ENCODE data around the gene STK16. TPM values are rescaled to one million over a fixed set of nuclear protein-coding genes. Genes with fewer than 3 reads are reported as not detected.
"Not testable (repeated sequence)": the region's sequence is repeated elsewhere in the genome, so short reads cannot be mapped to it uniquely, and the experiment has no call there.

The STK16 gene
- total RNA-seq, 2 donors from 2014 or later = 15.6 to 17.4 TPM

GRCh38 chr2:219253753-219254589, 8.7 kb downstream of the STK16 start, which contains the start of gene TUBA4A:
Gene TUBA4A, minus strand, starts transcription at chr2:219253918. Its CDS starts 60 bp downstream, at chr2:219253858.
- peak; percentile 92 to 93 for ATAC-seq
- intact Hi-C loops (cut with DNase I) = no loop called here
- peak; percentile 91 for DNase-seq

DNA sequence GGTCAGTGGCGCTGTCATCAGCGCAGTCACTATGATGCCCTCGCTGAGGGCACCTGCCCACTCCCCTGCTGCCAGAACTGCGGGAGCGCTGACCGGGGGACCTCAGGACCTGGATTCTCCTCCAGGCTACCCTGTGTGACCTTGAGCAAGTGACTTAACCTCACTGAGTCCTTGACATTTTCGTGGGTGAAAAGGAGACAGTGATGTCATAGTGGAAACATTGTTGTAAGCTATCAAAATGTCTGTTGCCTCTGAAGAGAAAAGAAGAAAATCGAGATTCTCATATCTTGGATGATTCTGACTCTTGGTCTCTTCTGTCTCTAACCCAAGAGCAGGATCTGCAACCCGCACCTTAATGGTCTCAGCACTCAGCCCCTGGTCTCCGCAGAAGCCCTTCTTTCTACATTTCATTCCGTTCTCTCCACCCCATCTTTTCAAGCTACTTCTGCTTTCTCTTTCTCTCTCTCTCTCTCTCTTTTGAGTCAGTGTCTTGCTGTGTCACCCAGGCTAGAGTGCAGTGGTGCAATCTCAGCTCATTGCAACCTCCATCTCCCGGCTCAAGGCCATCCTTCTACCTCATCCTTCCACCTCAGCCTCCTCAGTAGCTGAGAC, 9.4 kb downstream of the STK16 start:
- ATAC-seq (peak in 1 of 2 donors; percentile 7), DNase-seq (no peak)
- intact Hi-C loops (cut with DNase I) = no loop called here

DNA sequence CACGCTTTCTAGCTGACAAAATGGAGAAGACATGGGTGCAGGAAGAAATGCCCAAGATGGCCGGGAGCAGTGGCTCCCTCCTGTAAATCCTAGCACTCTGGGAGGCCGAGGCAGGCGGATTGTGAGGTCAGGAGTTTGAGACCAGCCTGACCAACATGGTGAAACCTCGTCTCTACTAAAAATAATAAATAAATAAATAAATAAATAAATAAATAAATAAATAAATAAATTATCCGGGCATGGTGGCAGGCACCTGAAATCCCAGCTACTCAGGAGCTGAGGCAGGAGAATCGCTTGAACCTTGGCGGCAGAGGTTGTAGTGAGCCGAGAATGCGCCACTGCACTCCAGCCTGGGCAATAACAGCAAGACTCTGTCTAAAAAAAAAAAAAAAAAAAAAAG, 13.7 kb downstream of the STK16 start:
- intact Hi-C loops (cut with DNase I); DNase-seq; ATAC-seq: not testable (repeated sequence)

DNA sequence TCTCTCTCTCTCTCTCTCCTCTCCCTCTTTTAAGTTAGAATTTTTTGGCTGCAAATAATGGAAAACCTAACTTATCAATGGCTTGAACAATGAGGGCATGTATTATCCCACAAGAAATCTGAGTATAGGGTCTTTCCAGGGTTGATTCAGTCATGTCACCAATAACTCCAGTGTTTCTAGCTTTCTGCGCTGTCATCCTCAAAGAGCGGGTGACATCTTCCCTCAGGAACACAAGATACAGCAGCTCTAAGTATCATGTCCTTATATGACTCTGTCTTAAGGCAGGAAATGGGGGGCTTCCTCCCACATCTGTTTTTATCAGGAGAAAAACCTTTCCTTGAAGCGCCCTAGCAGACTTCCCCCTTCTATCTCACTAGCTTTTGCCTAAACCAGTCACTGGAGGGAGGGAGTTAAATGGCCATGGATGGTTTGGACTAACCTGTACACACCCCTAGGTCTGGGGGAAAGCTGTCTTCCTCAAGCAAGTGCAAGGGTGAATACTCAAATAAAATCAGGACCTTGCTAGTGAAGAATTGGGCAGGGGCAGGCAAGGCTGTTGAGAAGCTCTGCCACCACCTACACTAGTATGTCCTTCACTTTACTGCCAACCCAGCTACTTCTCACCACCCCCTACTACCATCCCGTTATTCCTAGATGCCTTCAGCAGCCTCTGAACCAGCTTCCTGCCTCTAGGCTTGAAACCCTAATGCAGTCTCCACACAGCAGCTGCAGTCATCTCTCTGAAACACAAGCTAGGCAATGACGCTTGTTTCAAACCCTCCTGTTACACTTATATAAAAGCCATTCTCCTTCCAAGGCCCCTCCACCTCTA, 16.0 kb downstream of the STK16 start:
- intact Hi-C loops (cut with DNase I) = no loop called here
- DNase-seq = no peak
- no peak for ATAC-seq

GRCh38 chr2:219266232-219266631, 21.0 kb downstream of the STK16 start:
- intact Hi-C loops (cut with DNase I) = no loop called here
- DNase-seq (no peak), ATAC-seq (no peak)

DNA sequence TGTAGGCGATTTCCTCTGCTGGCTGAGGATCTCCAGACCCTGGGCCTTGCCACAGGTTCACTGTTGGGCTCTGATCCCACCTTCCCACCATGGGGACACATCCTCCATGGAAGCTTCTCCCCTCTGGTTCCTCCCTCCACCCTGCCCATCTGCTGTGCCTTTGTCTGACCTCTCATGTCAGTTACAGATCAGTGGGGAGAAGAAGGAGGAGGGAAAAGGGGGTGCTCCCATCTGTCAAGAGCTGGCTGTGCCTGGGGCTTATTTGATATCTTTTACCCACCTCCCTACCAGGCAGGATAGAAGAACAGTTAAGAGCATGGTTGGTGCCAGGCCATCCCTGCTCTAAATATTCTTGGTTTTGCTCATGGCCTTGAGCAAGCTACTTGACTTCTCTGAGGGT, 21.6 kb downstream of the STK16 start:
- ATAC-seq (no peak), DNase-seq (no peak)
- intact Hi-C loops (cut with DNase I) = no loop called here

DNA sequence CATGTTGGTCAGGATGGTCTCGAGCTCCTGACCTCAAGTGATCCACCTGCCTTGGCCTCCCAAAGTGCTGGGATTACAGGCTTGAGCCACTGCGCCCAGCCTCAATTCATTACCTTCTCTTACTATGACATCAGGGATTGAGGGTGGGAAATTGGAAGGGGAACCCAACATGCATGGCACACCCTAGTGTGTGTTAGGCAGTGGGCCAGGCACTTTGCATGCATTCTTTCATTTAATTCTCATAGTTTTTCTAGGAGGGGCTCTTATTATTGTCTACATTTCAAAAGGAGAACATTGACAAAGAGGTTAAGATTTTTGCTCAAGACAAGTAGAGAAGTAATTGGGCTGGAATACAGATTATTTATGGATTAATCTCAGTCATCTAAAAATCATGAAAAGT, 23.0 kb downstream of the STK16 start:
- DNase-seq (no peak), ATAC-seq (no peak)
- intact Hi-C loops (cut with DNase I) = no loop called here

GRCh38 chr2:219269362-219270054, 24.2 kb downstream of the STK16 start:
- intact Hi-C loops (cut with DNase I) = no loop called here
- DNase-seq = no peak

DNA sequence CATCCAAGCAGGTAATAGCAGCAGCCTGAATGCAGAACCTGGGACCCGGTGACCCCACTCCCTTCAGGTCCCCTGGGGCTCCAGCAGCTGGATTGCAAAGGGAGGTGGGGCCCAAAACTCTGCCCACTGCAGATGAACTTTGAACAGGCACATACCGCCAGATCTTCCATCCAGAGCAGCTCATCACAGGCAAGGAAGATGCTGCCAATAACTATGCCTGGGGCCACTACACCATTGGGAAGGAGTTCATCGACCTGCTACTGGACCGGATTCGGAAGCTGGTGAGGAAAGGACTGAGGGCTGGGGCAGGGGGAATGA, 24.7 kb downstream of the STK16 start:
- DNase-seq (no peak), ATAC-seq (no peak)
- intact Hi-C loops (cut with DNase I) = no loop called here

More at GRCh38 chr2:219269362-219270054, 24.2 kb downstream of the STK16 start:
- peak; percentile 40 to 69 for ATAC-seq

DNA sequence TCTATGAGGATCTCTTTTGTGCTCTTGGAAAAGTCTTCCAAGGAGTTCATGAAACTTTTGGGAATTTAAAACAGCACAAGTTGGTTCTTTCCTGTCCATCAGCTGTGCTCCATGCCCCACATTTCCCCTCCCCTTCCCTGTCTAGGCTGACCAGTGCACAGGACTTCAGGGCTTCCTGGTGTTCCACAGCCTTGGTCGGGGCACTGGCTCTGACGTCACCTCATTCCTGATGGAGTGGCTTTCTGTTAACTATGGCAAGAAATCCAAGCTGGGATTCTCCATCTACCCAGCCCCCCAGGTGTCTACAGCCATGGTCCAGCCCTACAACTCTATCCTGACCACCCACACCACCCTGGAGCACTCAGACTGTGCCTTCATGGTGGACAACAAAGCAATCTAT, 25.7 kb downstream of the STK16 start:
- intact Hi-C loops (cut with DNase I) = no loop called here
- no peak for ATAC-seq
- no peak for DNase-seq

DNA sequence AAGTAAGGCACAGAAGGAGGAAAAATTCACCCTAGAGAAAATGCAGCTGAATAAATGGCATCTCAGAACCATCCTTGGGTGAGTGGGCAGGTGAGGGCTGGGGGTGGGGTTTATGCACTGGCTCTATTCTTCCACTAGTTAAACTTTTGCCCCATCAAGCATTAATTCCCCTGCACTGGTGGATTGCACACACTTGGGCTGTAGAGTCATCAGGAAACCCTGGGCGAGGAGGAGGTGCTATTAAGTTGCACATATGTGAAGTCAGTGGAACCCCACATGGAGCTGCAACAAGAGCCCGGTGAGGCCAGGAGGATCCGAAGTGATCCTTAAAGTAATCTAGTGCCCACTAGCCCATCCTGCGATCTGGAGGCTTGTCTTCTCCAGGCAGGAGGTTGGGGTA, 27.1 kb downstream of the STK16 start:
- no peak for DNase-seq
- intact Hi-C loops (cut with DNase I) = no loop called here
- no peak for ATAC-seq

DNA sequence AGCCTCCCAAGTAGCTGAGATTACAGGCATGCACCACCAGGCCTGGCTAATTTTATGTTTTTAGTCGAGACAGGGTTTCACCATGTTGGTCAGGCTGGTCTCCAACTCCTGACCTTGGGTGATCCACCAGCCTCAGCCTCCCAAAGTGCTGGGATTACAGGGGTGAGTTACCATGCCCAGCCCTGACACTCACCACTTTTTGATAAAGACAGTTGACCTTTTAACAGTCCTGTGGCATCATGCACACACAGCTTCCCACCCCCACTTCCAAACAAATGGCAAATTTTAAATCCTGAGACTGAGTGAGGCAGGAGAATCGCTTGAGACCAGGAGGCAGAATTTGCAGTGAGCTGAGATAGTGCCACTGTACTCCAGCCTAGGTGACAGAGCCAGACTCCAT, 27.7 kb downstream of the STK16 start:
- intact Hi-C loops (cut with DNase I) = no loop called here
- DNase-seq (no peak), ATAC-seq (peak in 1 of 2 donors; percentile 29)

- ATAC-seq (peak in 1 of 2 donors; percentile 31), DNase-seq (no peak)
- intact Hi-C loops (cut with DNase I) = no loop called here
Measured at GRCh38 chr2:219273937-219274336, 28.7 kb downstream of the STK16 start.

DNA sequence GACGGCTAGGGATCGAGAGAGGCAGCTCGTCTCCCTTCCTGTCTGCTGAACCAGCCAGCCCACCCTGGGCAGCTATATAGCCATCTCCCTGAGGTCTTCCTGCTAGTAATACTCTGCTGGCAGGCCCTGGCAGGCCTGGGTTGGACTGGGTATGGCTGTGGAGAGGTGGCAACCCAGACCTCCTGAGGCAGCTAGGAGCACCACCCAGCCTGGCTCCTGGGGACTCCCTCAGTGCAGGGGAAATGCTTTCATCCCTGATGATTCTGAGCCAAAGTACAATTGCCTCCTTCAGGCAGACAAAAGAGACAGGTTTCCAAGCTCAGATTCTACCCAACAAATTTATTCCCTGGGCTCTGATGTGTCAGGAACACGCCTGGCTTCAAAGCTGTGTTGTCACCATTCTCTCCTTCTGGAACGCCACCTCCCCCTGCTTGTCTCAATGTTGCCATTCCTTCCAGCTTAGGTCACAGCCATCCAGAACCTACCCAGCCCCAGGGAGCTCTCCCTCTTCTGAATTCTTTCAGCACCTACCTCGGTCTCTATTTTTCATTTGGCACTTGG, 29.2 kb downstream of the STK16 start:
- DNase-seq = no peak
- intact Hi-C loops (cut with DNase I) = no loop called here
- peak in 1 of 2 donors; percentile 3 for ATAC-seq

- intact Hi-C loops (cut with DNase I) = loop anchor here in 1 of 2 donors (2.0 kb wide), 1 partner anchor 17 kb away; no protein-coding TSS in a partner anchor
- peak; percentile 6 to 9 for ATAC-seq
- DNase-seq = peak; percentile 76
Measured at GRCh38 chr2:219277703-219278654, 32.7 kb downstream of the STK16 start.

GRCh38 chr2:219278655-219279150, 33.4 kb downstream of the STK16 start:
- intact Hi-C loops (cut with DNase I) = loop anchor here in 1 of 2 donors (2.0 kb wide), 1 partner anchor 16 kb away; no protein-coding TSS in a partner anchor
- ATAC-seq (no peak), DNase-seq (no peak)

- intact Hi-C loops (cut with DNase I) = loop anchor here in 1 of 2 donors (2.0 kb wide), 1 partner anchor 15 kb away; no protein-coding TSS in a partner anchor
- peak; percentile 99 for DNase-seq
- ATAC-seq = peak; percentile 95 to 98
Measured at GRCh38 chr2:219279151-219279915, 34.1 kb downstream of the STK16 start, which contains the start of gene DNAJB2. Gene DNAJB2, plus strand, starts transcription at chr2:219279366. Its CDS starts 468 bp downstream, at chr2:219279834.

Measured in left cardiac atrium (tissue), 4 donors.